Common myeloid progenitor, CD34-positive (primary cell): Measurements from ENCODE around the gene UGT1A5.
A peak's percentile ranks its signal among the peaks of the same experiment; 100 is the strongest.

Experiments
- CTCF ChIA-PET: fragments of 350-600 bp; sonication (Branson Sonifier 250); formaldehyde crosslinking; loops from one replicate; lab custom pipeline; 2021; ENCODE audit warnings: antibody characterized with exemption; lab: Charles Lee
- POLR2A ChIA-PET: fragments of 350-600 bp; sonication (Branson Sonifier 250); formaldehyde crosslinking; loops from one replicate; lab custom pipeline; 2021; ENCODE audit warnings: antibody characterized with exemption; lab: Charles Lee
- DNase-seq, 3 donors: peaks; one replicate each; pipeline versions ENCODE4 v3.0.0 to v3.0.0-alpha.2; 2013
- H3K27ac ChIP-seq, 2 experiments: 1 replicate in 1 of 2; 2 replicates in 1 of 2; pipeline ENCODE4 v1.7.0; 2013; ENCODE audit warnings: inconsistent platforms in 2 of 2, low read length in 2 of 2, mild to moderate bottlenecking in 2 of 2, low read depth in 1 of 2, moderate library complexity in 1 of 2; ENCODE audit not compliant: severe bottlenecking in 2 of 2, insufficient read depth in 1 of 2, poor library complexity in 1 of 2
- H3K27me3 ChIP-seq, 5 experiments: replicated peaks in 2 of 5; 1 replicate in 3 of 5; 2 replicates in 2 of 5; pipeline versions ENCODE4 v1.6.1 to v1.7.0; 2013; ENCODE audit warnings: low read length in 4 of 5, mild to moderate bottlenecking in 2 of 5, moderate library complexity in 2 of 5, inconsistent platforms in 1 of 5; ENCODE audit not compliant: insufficient read depth in 5 of 5, control insufficient read depth in 4 of 5
- H3K36me3 ChIP-seq, 4 experiments: 1 replicate in 2 of 4; 2 replicates in 2 of 4; pipeline versions ENCODE4 v1.6.1 to v1.7.0; 2013; ENCODE audit warnings: low read length in 3 of 4, control low read depth in 1 of 4, mild to moderate bottlenecking in 1 of 4; ENCODE audit not compliant: control insufficient read depth in 4 of 4, insufficient read depth in 4 of 4
- H3K4me1 ChIP-seq, 4 experiments: 1 replicate in 3 of 4; 2 replicates in 1 of 4; pipeline versions ENCODE4 v1.6.1 to v1.7.1; 2013; ENCODE audit warnings: low read length in 3 of 4, mild to moderate bottlenecking in 3 of 4, control low read depth in 1 of 4, inconsistent platforms in 1 of 4, moderate library complexity in 1 of 4; ENCODE audit not compliant: control insufficient read depth in 4 of 4, insufficient read depth in 4 of 4; ENCODE audit errors: control extremely low read depth in 1 of 4
- H3K4me3 ChIP-seq, 7 experiments: 1 replicate in 4 of 7; 2 replicates in 3 of 7; pipeline versions ENCODE4 v1.5.1 to v1.7.0; 2013; ENCODE audit warnings: mild to moderate bottlenecking in 7 of 7, low read length in 6 of 7, moderate library complexity in 6 of 7, inconsistent platforms in 2 of 7, low read depth in 2 of 7, control low read depth in 1 of 7; ENCODE audit not compliant: insufficient read depth in 4 of 7, control insufficient read depth in 1 of 7; ENCODE audit errors: extremely low read depth in 1 of 7
- H3K9me3 ChIP-seq, 5 experiments: 1 replicate in 4 of 5; 2 replicates in 1 of 5; pipeline versions ENCODE4 v1.6.1 to v1.7.1; 2013; ENCODE audit warnings: low read length in 4 of 5, mild to moderate bottlenecking in 2 of 5, inconsistent platforms in 1 of 5, low read depth in 1 of 5, moderate library complexity in 1 of 5; ENCODE audit not compliant: control insufficient read depth in 4 of 5, insufficient read depth in 2 of 5; ENCODE audit errors: control extremely low read depth in 1 of 5
- WGBS: methylation state at CpG from one replicate; pipeline ENCODE4 v1.1.5; 2013; ENCODE audit not compliant: insufficient coverage; 5-methylcytosine and 5-hydroxymethylcytosine counted together

Gene UGT1A5

GRCh38 chr2:233674314-233674713 is 38.4 kb upstream of the UGT1A5 start:
- POLR2A ChIA-PET, result no interaction called here
- Histone ChIP-seq H3K4me1 (peaks cover 0 to 9% (median 0%) of the 10 kb centered on the region in 4 experiments), H3K9me3 (peaks cover 0 to 8% (median 0%) of the 10 kb centered on the region in 5 experiments), H3K4me3 (no peak overlapping the region), H3K27me3 (no peaks in the 10 kb centered on the region), H3K27ac (no peak overlapping the region), H3K36me3 (no peaks in the 10 kb centered on the region)
- no CpG with 5 or more reads among the region's 1 CpG for WGBS
- CTCF ChIA-PET, result no interaction called here
- DNase-seq, result no peak

GRCh38 chr2:233674995-233675394 is 37.7 kb upstream of the UGT1A5 start:
- DNase-seq, result no peak
- Histone ChIP-seq H3K4me3 (no peak overlapping the region), H3K36me3 (no peaks in the 10 kb centered on the region), H3K27me3 (no peaks in the 10 kb centered on the region), H3K9me3 (peaks cover 0 to 8% (median 0%) of the 10 kb centered on the region in 5 experiments), H3K4me1 (peaks cover 0 to 9% (median 0%) of the 10 kb centered on the region in 4 experiments), H3K27ac (no peak overlapping the region)
- ChIA-PET CTCF (no interaction called here), POLR2A (no interaction called here)
- WGBS, result 93% methylated on average over 4 of the region's 4 CpGs

DNA sequence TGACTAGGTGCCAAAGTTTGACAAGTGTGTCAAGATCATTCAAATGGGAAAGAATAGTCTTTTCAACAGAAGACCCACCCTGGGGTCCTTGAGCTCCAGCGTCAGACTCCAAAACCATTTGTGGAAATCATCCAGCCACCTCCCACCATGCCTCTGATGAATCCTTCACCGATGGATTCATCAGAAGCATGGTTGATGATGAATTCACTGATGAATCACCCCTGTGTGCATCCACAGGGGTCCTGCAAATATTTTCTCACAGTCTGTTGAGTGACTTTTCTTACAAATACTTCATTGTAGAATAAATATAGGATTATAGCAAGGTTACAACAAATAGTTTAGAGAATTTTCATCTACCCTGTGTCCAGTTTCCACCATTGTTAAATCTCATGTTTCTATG is 36.7 kb upstream of the UGT1A5 start:
- H3K4me1 ChIP-seq, result peaks cover 0 to 14% (median 0%) of the 10 kb centered on the region in 4 experiments

GRCh38 chr2:233679196-233679595 is 33.5 kb upstream of the UGT1A5 start:
- WGBS, result 53% methylated on average over 4 of the region's 4 CpGs
- no peaks in the 10 kb centered on the region for H3K36me3 ChIP-seq
- no peaks in the 10 kb centered on the region for H3K27me3 ChIP-seq
- H3K9me3 ChIP-seq, result no peaks in the 10 kb centered on the region
- no peak for DNase-seq
- CTCF ChIA-PET, result no interaction called here
- peaks cover 4 to 26% (median 9%) of the 10 kb centered on the region in 4 experiments for H3K4me1 ChIP-seq
- no peak overlapping the region for H3K4me3 ChIP-seq
- POLR2A ChIA-PET, result no interaction called here
- H3K27ac ChIP-seq, result no peak overlapping the region

More for the DNA sequence above, 36.7 kb upstream of the UGT1A5 start:
- POLR2A ChIA-PET, result no interaction called here
- WGBS, result 100% methylated on average over 1 of the region's 2 CpGs
- peaks cover 0 to 7% (median 0%) of the 10 kb centered on the region in 5 experiments for H3K9me3 ChIP-seq
- H3K27me3 ChIP-seq, result no peaks in the 10 kb centered on the region
- no peak for DNase-seq
- CTCF ChIA-PET, result no interaction called here
- no peak overlapping the region for H3K4me3 ChIP-seq
- H3K27ac ChIP-seq, result no peak overlapping the region
- no peaks in the 10 kb centered on the region for H3K36me3 ChIP-seq

DNA sequence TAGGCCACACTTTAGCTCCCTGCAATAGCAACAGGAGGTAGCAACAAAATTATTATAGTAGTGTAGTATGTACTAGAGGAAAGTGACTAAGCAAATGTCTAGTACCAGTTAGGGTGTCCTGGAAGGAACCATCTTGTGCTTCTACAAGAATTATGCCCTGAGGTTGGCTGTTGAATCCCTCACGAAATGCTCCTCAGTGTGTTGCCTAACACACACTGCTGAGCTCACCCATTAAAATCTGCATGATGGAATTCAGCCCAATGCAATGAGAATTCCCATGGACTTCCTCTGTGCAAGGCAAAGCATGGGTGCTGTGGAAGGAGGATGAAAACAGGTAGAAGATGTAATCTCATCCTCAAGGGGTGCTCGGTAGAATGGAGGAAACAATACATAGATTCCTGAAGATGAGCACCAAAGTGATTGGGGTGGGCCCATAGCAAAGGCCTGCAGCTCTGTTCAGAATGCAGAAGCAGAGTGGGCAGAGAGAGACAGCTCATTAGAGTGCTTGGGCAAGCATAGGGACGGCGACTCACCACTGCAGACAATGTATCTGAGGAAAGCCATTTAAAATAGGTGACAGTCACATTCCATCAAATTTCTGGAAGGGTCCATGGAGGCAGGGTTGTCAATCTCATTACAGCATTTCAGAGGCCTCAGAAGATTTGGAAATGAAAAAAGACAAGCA is 32.2 kb upstream of the UGT1A5 start:
- Histone ChIP-seq H3K27me3 (no peaks in the 10 kb centered on the region), H3K4me3 (no peak overlapping the region), H3K27ac (no peak overlapping the region), H3K4me1 (peaks cover 4 to 26% (median 9%) of the 10 kb centered on the region in 4 experiments), H3K9me3 (no peaks in the 10 kb centered on the region), H3K36me3 (no peaks in the 10 kb centered on the region)
- no peak for DNase-seq
- ChIA-PET CTCF (interaction anchor here (1.2 kb wide), 1 partner anchor 31 kb away, joined by 3 read pairs; no protein-coding TSS in a partner anchor), POLR2A (no interaction called here)
- WGBS, result 97% methylated on average over 4 of the region's 4 CpGs

DNA sequence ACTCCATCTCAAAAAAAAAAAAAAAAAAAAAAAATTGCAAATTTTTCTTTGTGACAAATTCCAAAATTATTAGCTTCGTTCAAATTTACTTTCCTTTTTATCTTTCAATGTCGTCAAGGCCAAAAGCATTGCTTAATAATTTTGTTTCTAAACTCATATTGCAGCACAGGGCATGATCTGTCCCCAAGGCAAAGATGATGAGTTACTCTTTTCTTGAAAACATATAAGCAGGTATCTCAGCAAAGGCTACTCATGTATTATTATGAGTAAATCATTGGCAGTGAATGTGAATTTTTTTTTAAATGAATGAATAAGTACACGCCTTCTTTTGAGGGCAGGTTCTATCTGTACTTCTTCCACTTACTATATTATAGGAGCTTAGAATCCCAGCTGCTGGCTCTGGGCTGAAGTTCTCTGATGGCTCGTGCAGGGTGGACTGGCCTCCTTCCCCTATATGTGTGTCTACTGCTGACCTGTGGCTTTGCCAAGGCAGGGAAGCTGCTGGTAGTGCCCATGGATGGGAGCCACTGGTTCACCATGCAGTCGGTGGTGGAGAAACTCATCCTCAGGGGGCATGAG is 31.1 kb upstream of the UGT1A5 start, which contains the start of gene UGT1A7:
TSS of gene UGT1A7 (plus strand) at position 381 of the 579 bp plus-strand sequence. CDS start at position 418, 37 bp downstream.
- CTCF ChIA-PET, result no interaction called here
- H3K9me3 ChIP-seq, result no peaks in the 10 kb centered on the region
- H3K27ac ChIP-seq, result no peak within 1 kb of the TSS
- WGBS, result 100% methylated on average over 1 of the region's 5 CpGs
- no peak for DNase-seq
- H3K36me3 ChIP-seq, result no peaks in the 10 kb centered on the region
- no peaks in the 10 kb centered on the region for H3K27me3 ChIP-seq
- peaks cover 4 to 26% (median 9%) of the 10 kb centered on the region in 4 experiments for H3K4me1 ChIP-seq
- POLR2A ChIA-PET, result no interaction called here
- H3K4me3 ChIP-seq, result peak within 1 kb of the TSS in 1 of 7 experiments; percentile 19

- CTCF ChIA-PET, result no interaction called here
- H3K27me3 ChIP-seq, result no peaks in the 10 kb centered on the region
- 88% methylated on average over 1 of the region's 1 CpG for WGBS
- POLR2A ChIA-PET, result no interaction called here
- H3K27ac ChIP-seq, result no peak overlapping the region
- H3K4me1 ChIP-seq, result peaks cover 8 to 44% (median 20%) of the 10 kb centered on the region in 4 experiments
- H3K36me3 ChIP-seq, result no peaks in the 10 kb centered on the region
- no peak for DNase-seq
- no peak overlapping the region for H3K4me3 ChIP-seq
- H3K9me3 ChIP-seq, result no peaks in the 10 kb centered on the region
Measured at GRCh38 chr2:233684640-233685039, 28.1 kb upstream of the UGT1A5 start.
